IPS-NIHi11 (cell line): ENCODE data around the gene FLNB.

Source experiments
- DNase-seq: peaks from one replicate; pipeline ENCODE4 v3.0.0; 2012; ENCODE audit warnings: mixed read lengths, low spot score

Gene FLNB

GRCh38 chr3:58009026-58009748 lies 965 bp downstream of the FLNB start:
- DNase-seq: peak; percentile 37

GRCh38 chr3:58009749-58010535 lies 1.7 kb downstream of the FLNB start:
- DNase-seq: no peak

GRCh38 chr3:58010562-58010961 lies 2.3 kb downstream of the FLNB start:
- no peak for DNase-seq

GRCh38 chr3:58011580-58011979 lies 3.4 kb downstream of the FLNB start:
- DNase-seq: no peak

- DNase-seq: no peak
Observed at GRCh38 chr3:58012302-58012701, 4.1 kb downstream of the FLNB start.

- no peak for DNase-seq
Observed at GRCh38 chr3:58013099-58013498, 4.9 kb downstream of the FLNB start.

GRCh38 chr3:58013973-58014649 lies 5.9 kb downstream of the FLNB start:
- DNase-seq: no peak

- no peak for DNase-seq
Observed at GRCh38 chr3:58015520-58015915, 7.3 kb downstream of the FLNB start.

GRCh38 chr3:58016710-58017109 lies 8.5 kb downstream of the FLNB start:
- no peak for DNase-seq

GRCh38 chr3:58018892-58019742 lies 10.9 kb downstream of the FLNB start:
- no peak for DNase-seq

GRCh38 chr3:58020783-58021071 lies 12.5 kb downstream of the FLNB start:
- no peak for DNase-seq

GRCh38 chr3:58021072-58021959 lies 13.1 kb downstream of the FLNB start:
- DNase-seq: peak; percentile 76

- DNase-seq: no peak
Observed at GRCh38 chr3:58021962-58022361, 13.7 kb downstream of the FLNB start.

- no peak for DNase-seq
Observed at GRCh38 chr3:58022490-58022889, 14.3 kb downstream of the FLNB start.

- DNase-seq: no peak
Observed at GRCh38 chr3:58023531-58023930, 15.3 kb downstream of the FLNB start.

GRCh38 chr3:58025406-58025805 lies 17.2 kb downstream of the FLNB start:
- DNase-seq: no peak

- DNase-seq: no peak
Observed at GRCh38 chr3:58025837-58026569, 17.8 kb downstream of the FLNB start.

- DNase-seq: no peak
Observed at GRCh38 chr3:58026598-58026997, 18.4 kb downstream of the FLNB start.

GRCh38 chr3:58027704-58028317 lies 19.6 kb downstream of the FLNB start:
- DNase-seq: no peak

- no peak for DNase-seq
Observed at GRCh38 chr3:58028902-58029301, 20.7 kb downstream of the FLNB start.
